ENCODE data around the gene NECAB3.

- TF ChIP-seq CTCF (IDR thresholded peaks at IDR 0.05; ENCODE audit: low read length): no peak
- TF ChIP-seq EZH2 (IDR thresholded peaks at IDR 0.05; ENCODE audit: borderline replicate concordance, low read length): no peak
These were observed 19.1 kb upstream of the NECAB3 start for GRCh38 chr20:33693289-33693688.
